Transverse colon (tissue), 4 donors: Measurements from ENCODE around the gene FBN3.

Source experiments
- EP300 ChIP-seq: sonication (generic); formaldehyde crosslinking; IDR thresholded peaks from one replicate; pipeline ENCODE4 v1.6.1; 2017; ENCODE audit warnings: antibody characterized with exemption, low read depth
- POLR2A ChIP-seq: fragments of 450-650 bp; IDR thresholded peaks from one replicate; pipeline ENCODE4 v1.6.1; 2016; ENCODE audit warnings: antibody characterized with exemption, mild to moderate bottlenecking, moderate library complexity
- POLR2AphosphoS5 ChIP-seq, 3 donors: sonication (generic); formaldehyde crosslinking; IDR thresholded peaks; one replicate each; pipeline ENCODE4 v1.6.1; 2016; ENCODE audit warnings: antibody characterized with exemption in 3 of 3
- TF ChIP-seq, protein P1 (sequence below), 5 experiments: fragments of 200-600 bp in 3 of 5; fragments of 450-650 bp in 2 of 5; sonication (generic) in 3 of 5; IDR thresholded peaks; 1 replicate in 2 of 5; 2 replicates in 3 of 5; pipeline ENCODE4 v1.5.1; 2016 to 2017; ENCODE audit warnings: antibody characterized with exemption in 5 of 5, inconsistent platforms in 3 of 5, mild to moderate bottlenecking in 2 of 5, moderate library complexity in 1 of 5

DNA sequence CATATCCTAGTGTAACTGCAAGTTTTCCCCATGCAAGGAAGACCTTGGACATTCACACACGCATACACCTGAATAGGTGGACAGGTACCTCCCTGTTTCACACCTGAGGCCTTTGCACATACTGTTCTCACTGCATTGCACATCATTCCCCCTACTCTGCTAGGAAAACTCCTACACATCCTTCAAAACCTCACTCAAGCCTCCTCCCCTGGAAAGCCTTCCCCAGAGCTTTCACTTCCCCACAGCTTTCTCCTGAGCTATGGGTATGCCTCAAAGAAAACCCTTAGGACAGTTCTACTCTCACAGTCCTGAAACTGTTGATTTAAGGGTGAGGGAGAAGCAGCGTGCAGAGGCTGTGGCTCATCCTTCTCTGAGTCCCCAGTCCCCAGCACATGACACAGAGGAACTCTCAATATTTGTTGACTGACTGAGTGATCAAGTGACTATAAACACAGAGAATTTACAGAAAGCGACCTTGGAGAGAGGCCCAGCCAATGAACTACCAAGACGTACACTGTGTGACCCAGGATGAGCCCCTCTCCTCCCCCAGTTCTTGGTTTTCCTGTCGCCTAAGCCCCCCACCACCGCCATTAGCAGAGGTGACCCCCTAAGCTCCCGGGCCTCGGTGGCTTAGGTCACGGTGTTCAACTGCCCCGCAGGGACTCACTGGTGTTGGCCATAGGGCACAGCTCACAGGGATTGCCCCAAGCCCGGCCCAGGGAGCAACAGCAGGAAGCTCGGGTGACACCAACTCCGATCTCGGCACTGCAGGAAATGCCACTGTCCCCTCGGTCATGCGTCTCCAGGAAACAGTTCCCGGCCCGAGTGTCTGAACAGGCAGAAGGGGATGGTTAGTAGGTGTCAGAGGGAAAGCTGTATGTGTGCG is 40.6 kb downstream of the FBN3 start:
- TF ChIP-seq, protein P1, sequence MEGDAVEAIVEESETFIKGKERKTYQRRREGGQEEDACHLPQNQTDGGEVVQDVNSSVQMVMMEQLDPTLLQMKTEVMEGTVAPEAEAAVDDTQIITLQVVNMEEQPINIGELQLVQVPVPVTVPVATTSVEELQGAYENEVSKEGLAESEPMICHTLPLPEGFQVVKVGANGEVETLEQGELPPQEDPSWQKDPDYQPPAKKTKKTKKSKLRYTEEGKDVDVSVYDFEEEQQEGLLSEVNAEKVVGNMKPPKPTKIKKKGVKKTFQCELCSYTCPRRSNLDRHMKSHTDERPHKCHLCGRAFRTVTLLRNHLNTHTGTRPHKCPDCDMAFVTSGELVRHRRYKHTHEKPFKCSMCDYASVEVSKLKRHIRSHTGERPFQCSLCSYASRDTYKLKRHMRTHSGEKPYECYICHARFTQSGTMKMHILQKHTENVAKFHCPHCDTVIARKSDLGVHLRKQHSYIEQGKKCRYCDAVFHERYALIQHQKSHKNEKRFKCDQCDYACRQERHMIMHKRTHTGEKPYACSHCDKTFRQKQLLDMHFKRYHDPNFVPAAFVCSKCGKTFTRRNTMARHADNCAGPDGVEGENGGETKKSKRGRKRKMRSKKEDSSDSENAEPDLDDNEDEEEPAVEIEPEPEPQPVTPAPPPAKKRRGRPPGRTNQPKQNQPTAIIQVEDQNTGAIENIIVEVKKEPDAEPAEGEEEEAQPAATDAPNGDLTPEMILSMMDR (IDR thresholded peaks at IDR 0.05): no peak
- TF ChIP-seq POLR2A: no peak
- no peak for TF ChIP-seq EP300
- no peak for TF ChIP-seq POLR2AphosphoS5 (IDR thresholded peaks at IDR 0.05)
